Right lobe of liver (tissue), 6 donors: ENCODE data around the gene MID1. TPM values are rescaled to one million over a fixed set of nuclear protein-coding genes. Genes with fewer than 3 reads are reported as not detected.

Source experiments
- ATAC-seq, 4 donors: fragments of 200-7000 bp; cut with Tn5 transposase; one replicate each; pipeline ENCODE4 v1.9.1; 2020; ENCODE audit warnings: mild to moderate bottlenecking in 4 of 4, moderate library complexity in 4 of 4
- DNase-seq, 3 donors: peaks; one replicate each; pipeline ENCODE4 v3.0.0-alpha.2; 2020
- H3K27ac ChIP-seq, 3 donors: fragments of 200-600 bp; one replicate each; pipeline ENCODE4 v1.8.0; 2022
- H3K27me3 ChIP-seq, 2 donors: fragments of 200-600 bp; one replicate each; pipeline ENCODE4 v1.8.0; 2022
- H3K36me3 ChIP-seq, 4 donors: fragments of 200-600 bp; sonication (generic) in 1 of 4; one replicate each; pipeline versions ENCODE4 v1.5.1 to v1.8.0; 2017 to 2022; ENCODE audit warnings: control low read depth in 1 of 4
- H3K4me1 ChIP-seq, 4 donors: fragments of 200-600 bp; sonication (generic) in 1 of 4; one replicate each; pipeline versions ENCODE4 v1.5.1 to v1.8.0; 2017 to 2022; ENCODE audit warnings: control low read depth in 1 of 4
- H3K4me3 ChIP-seq, 3 donors: fragments of 200-600 bp; one replicate each; pipeline ENCODE4 v1.8.0; 2022
- H3K9me3 ChIP-seq, 4 donors: fragments of 200-600 bp; sonication (generic) in 1 of 4; one replicate each; pipeline versions ENCODE4 v1.5.1 to v1.8.0; 2017 to 2022; ENCODE audit warnings: control low read depth in 1 of 4
- CTCF ChIP-seq, 4 donors: fragments of 200-600 bp in 3 of 4; fragments of 450-650 bp in 1 of 4; IDR thresholded peaks; one replicate each; pipeline versions ENCODE4 v1.5.1 to v1.8.0; 2016 to 2022; ENCODE audit warnings: antibody characterized with exemption in 4 of 4, mild to moderate bottlenecking in 2 of 4
- POLR2A ChIP-seq: fragments of 450-650 bp; IDR thresholded peaks from one replicate; pipeline ENCODE4 v1.6.1; 2017; ENCODE audit warnings: antibody characterized with exemption, mild to moderate bottlenecking
- WGBS: methylation state at CpG from one replicate; pipeline ENCODE4 v1.1.6; 2018; ENCODE audit warnings: low coverage, low lambda C conversion rate; ENCODE audit not compliant: insufficient coverage; ENCODE audit errors: missing lambda C conversion rate; 5-methylcytosine and 5-hydroxymethylcytosine counted together
- intact Hi-C, 2 donors: fragments of 100-400 bp; cut with DNase I; formaldehyde crosslinking; loops; one replicate each; pipeline versions ENCODE4 v1.11.2 to v1.14.1; 2022
- total RNA-seq, 6 experiments: library from RNA; depleted of rRNA in 2 of 6; stranded (reverse); fragments of >200 nt in 2 of 6; fragmentation: NEBNext Ultra II Directional in 3 of 6; extraction: Animal tissue kit (Norgen Biotek cat#: 25700) in 3 of 6; gene quantifications; one replicate each; pipeline versions ENCODE4 v1.1.0 to v1.2.4, GENCODE V29; 2016 to 2023
- donor health status: DM: no; HTN: yes; CAD: no.
- donor health status: DM: no; HTN: no; CAD: no.
- donor health status: DM: no; HTN: no; CAD: no.
- donor health status: DM: no; HTN: yes; CAD: no.
- donor health status: DM: no; HTN: yes; CAD: no.

The MID1 gene
- total RNA-seq, 6 experiments from 2014 or later, result 2.2 to 10.0 (median 4.6) TPM

- peak; percentile 36 to 61 (median 54) for ATAC-seq
- TF ChIP-seq CTCF (IDR thresholded peaks at IDR 0.05), result no peak
- intact Hi-C loops, result no loop called here
- Histone ChIP-seq H3K4me3 (no peak overlapping the region), H3K27me3 (no peaks in the 10 kb centered on the region), H3K9me3 (no peaks in the 10 kb centered on the region), H3K27ac (no peak overlapping the region), H3K36me3 (no peaks in the 10 kb centered on the region), H3K4me1 (no peaks in the 10 kb centered on the region)
- DNase-seq, result no peak
- 18% methylated on average over 1 of the region's 1 CpG for WGBS
Measured at GRCh38 chrX:10542586-10542985, 77.8 kb downstream of the MID1 start.

- TF ChIP-seq CTCF (IDR thresholded peaks at IDR 0.05) (no peak), POLR2A (no peak)
- Histone ChIP-seq H3K9me3 (no peaks in the 10 kb centered on the region), H3K27me3 (no peaks in the 10 kb centered on the region), H3K36me3 (no peaks in the 10 kb centered on the region), H3K4me1 (peaks cover 0 to 10% (median 0%) of the 10 kb centered on the region in 4 donors), H3K27ac (no peak overlapping the region), H3K4me3 (no peak overlapping the region)
- intact Hi-C loops, result no loop called here
- DNase-seq (no peak), ATAC-seq (no peak)
Measured at GRCh38 chrX:10538831-10539230, 81.6 kb downstream of the MID1 start.

- intact Hi-C loops, result no loop called here
- ATAC-seq (peak; percentile 86 to 97 (median 88)), DNase-seq (no peak)
- TF ChIP-seq POLR2A (no peak), CTCF (IDR thresholded peaks at IDR 0.05) (no peak)
- Histone ChIP-seq H3K9me3 (no peaks in the 10 kb centered on the region), H3K27ac (peak overlapping the region; percentile 58 to 83 (median 79)), H3K4me3 (no peak overlapping the region), H3K4me1 (peaks cover 0 to 10% (median 0%) of the 10 kb centered on the region in 4 donors), H3K36me3 (no peaks in the 10 kb centered on the region), H3K27me3 (no peaks in the 10 kb centered on the region)
- WGBS, result 37% methylated on average over 2 of the region's 2 CpGs
Measured at GRCh38 chrX:10537308-10537707, 83.1 kb downstream of the MID1 start.

GRCh38 chrX:10536744-10537143 is 83.6 kb downstream of the MID1 start:
- ATAC-seq, result peak; percentile 58 to 71 (median 66)
- WGBS, result 16% methylated on average over 5 of the region's 5 CpGs
- no peak for DNase-seq
- Histone ChIP-seq H3K27me3 (no peaks in the 10 kb centered on the region), H3K9me3 (no peaks in the 10 kb centered on the region), H3K4me3 (no peak overlapping the region), H3K4me1 (peaks cover 0 to 10% (median 0%) of the 10 kb centered on the region in 4 donors), H3K27ac (peak overlapping the region; percentile 58 to 83 (median 79)), H3K36me3 (no peaks in the 10 kb centered on the region)
- intact Hi-C loops, result no loop called here
- TF ChIP-seq CTCF (IDR thresholded peaks at IDR 0.05) (no peak), POLR2A (no peak)

GRCh38 chrX:10534611-10535010 is 85.8 kb downstream of the MID1 start:
- no peak for TF ChIP-seq POLR2A
- TF ChIP-seq CTCF (IDR thresholded peaks at IDR 0.05), result no peak
- Histone ChIP-seq H3K9me3 (no peaks in the 10 kb centered on the region), H3K27me3 (no peaks in the 10 kb centered on the region), H3K36me3 (no peaks in the 10 kb centered on the region), H3K27ac (no peak overlapping the region), H3K4me1 (peaks cover 0 to 10% (median 0%) of the 10 kb centered on the region in 4 donors), H3K4me3 (no peak overlapping the region)
- ATAC-seq, result no peak
- intact Hi-C loops, result no loop called here
- DNase-seq, result no peak
- WGBS, result 51% methylated on average over 2 of the region's 2 CpGs
